Kidney (tissue), 14 donors: Measurements from ENCODE around the gene GHSR. TPM values are rescaled to one million over a fixed set of nuclear protein-coding genes. Genes with fewer than 3 reads are reported as not detected.

Experiments
- DNase-seq, 5 donors: peaks; one replicate each; pipeline ENCODE4 v3.0.0-alpha.2; 2013 to 2020
- FAIRE-seq: peaks from 2 replicates; lab custom pipeline; 2012; peaks lifted over from hg19 to GRCh38; lab: Jason Lieb, UNC
- H3K27ac ChIP-seq, 2 donors: one replicate each; pipeline ENCODE4 v1.7.0; 2013; ENCODE audit warnings: low read depth in 2 of 2, low read length in 2 of 2, inconsistent platforms in 1 of 2
- H3K27me3 ChIP-seq: one replicate; pipeline ENCODE4 v1.7.1; 2013; ENCODE audit warnings: low read length, inconsistent platforms; ENCODE audit not compliant: control insufficient read depth, insufficient read depth
- H3K36me3 ChIP-seq, 3 donors: one replicate each; pipeline versions ENCODE4 v1.7.0 to v1.7.1; 2013; ENCODE audit warnings: low read length in 3 of 3, control low read depth in 1 of 3, inconsistent platforms in 1 of 3; ENCODE audit not compliant: insufficient read depth in 3 of 3, control insufficient read depth in 2 of 3
- H3K4me1 ChIP-seq, 3 donors: one replicate each; pipeline versions ENCODE4 v1.7.0 to v1.7.1; 2013; ENCODE audit warnings: low read length in 3 of 3, inconsistent platforms in 1 of 3, low read depth in 1 of 3; ENCODE audit not compliant: control insufficient read depth in 2 of 3, insufficient read depth in 2 of 3
- H3K4me3 ChIP-seq, 3 donors: one replicate each; pipeline versions ENCODE4 v1.7.0 to v1.8.1; 2013; ENCODE audit warnings: low read length in 3 of 3, control low read depth in 1 of 3, inconsistent platforms in 1 of 3
- H3K9ac ChIP-seq, 3 donors: one replicate each; pipeline versions ENCODE4 v1.7.0 to v1.7.1; 2013; ENCODE audit warnings: low read length in 3 of 3, control low read depth in 1 of 3, inconsistent platforms in 1 of 3
- H3K9me3 ChIP-seq, 3 donors: one replicate each; pipeline versions ENCODE4 v1.7.0 to v1.7.1; 2013; ENCODE audit warnings: low read length in 3 of 3, control low read depth in 1 of 3, inconsistent platforms in 1 of 3; ENCODE audit not compliant: control insufficient read depth in 2 of 3, insufficient read depth in 1 of 3
- CTCF ChIP-seq: IDR thresholded peaks from 3 replicates; pipeline ENCODE4 v1.5.1; 2012; ENCODE audit warnings: mild to moderate bottlenecking, moderate library complexity, borderline replicate concordance; ENCODE audit not compliant: insufficient read depth; ENCODE audit errors: extremely low read depth
- intact Hi-C: fragments of 100-400 bp; cut with DNase I; formaldehyde crosslinking; loops from one replicate; pipeline ENCODE4 v1.11.1; 2022
- polyA plus RNA-seq: library from polyadenylated mRNA; stranded (reverse); fragments of 350-450 nt; fragmentation: Illumina TruSeq; extraction: RNeasy Lipid Tissue Mini Kit (QIAGEN cat#74804); gene quantifications from one replicate; pipeline ENCODE4 v1.2.3, GENCODE V29; 2014; ENCODE audit warnings: low read depth, low replicate concordance; ENCODE audit not compliant: insufficient read depth
- total RNA-seq: library from RNA; stranded (reverse); fragmentation: NEBNext Ultra II Directional; extraction: Animal tissue kit (Norgen Biotek cat#: 25700); gene quantifications from one replicate; pipeline ENCODE4 v1.2.1, GENCODE V29; 2021
- donor health status: control.
- donor health status: control.
- donor health status: control.
- donor health status: control.
- donor health status: control.
- donor health status: DM: yes; HTN: yes; CAD: no.
- donor health status: Normal renal cell carcinoma (clear cell type).

Gene GHSR
- total and polyA plus RNA-seq, 2 donors from 2014 or later = not detected

- TF ChIP-seq CTCF = no peak
- no peak overlapping the region for H3K9ac ChIP-seq
- no peak for FAIRE-seq
Observed at GRCh38 chr3:172402892-172403643, 45.2 kb downstream of the GHSR start.

GRCh38 chr3:172402090-172402489, 46.2 kb downstream of the GHSR start:
- Histone ChIP-seq H3K36me3 (peaks cover 2 to 6% (median 5%) of the 10 kb centered on the region in 3 donors), H3K4me3 (no peak overlapping the region), H3K4me1 (no peaks in the 10 kb centered on the region), H3K9me3 (no peaks in the 10 kb centered on the region), H3K27me3 (no peaks in the 10 kb centered on the region), H3K9ac (no peak overlapping the region), H3K27ac (no peak overlapping the region)
- TF ChIP-seq CTCF = no peak
- intact Hi-C loops = no loop called here
- FAIRE-seq (no peak), DNase-seq (no peak)

More at GRCh38 chr3:172402892-172403643, 45.2 kb downstream of the GHSR start:
- intact Hi-C loops = no loop called here
- H3K36me3 ChIP-seq = peaks cover 2 to 4% (median 3%) of the 10 kb centered on the region in 3 donors
- no peaks in the 10 kb centered on the region for H3K4me1 ChIP-seq
- H3K27me3 ChIP-seq = no peaks in the 10 kb centered on the region
- H3K4me3 ChIP-seq = no peak overlapping the region
- H3K9me3 ChIP-seq = no peaks in the 10 kb centered on the region
- no peak overlapping the region for H3K27ac ChIP-seq
- no peak for DNase-seq

GRCh38 chr3:172398484-172398883, 49.8 kb downstream of the GHSR start:
- Histone ChIP-seq H3K36me3 (peaks cover 2 to 6% (median 5%) of the 10 kb centered on the region in 3 donors), H3K4me3 (no peak overlapping the region), H3K4me1 (no peaks in the 10 kb centered on the region), H3K9me3 (no peaks in the 10 kb centered on the region), H3K27me3 (no peaks in the 10 kb centered on the region), H3K27ac (no peak overlapping the region), H3K9ac (no peak overlapping the region)
- no peak for TF ChIP-seq CTCF
- FAIRE-seq = no peak
- DNase-seq = no peak
- intact Hi-C loops = no loop called here
